SH-SY5Y (cell line): Measurements from ENCODE around the gene SLC37A3.

ENCODE experiments used
- GATA2 ChIP-seq: IDR thresholded peaks from 2 replicates; pipeline ENCODE4 v1.6.1; 2011; ENCODE audit warnings: mild to moderate bottlenecking, low read depth, low read length
- GATA3 ChIP-seq: IDR thresholded peaks from 2 replicates; pipeline ENCODE4 v1.6.1; 2011; ENCODE audit warnings: low read depth, mild to moderate bottlenecking, low read length, moderate library complexity

DNA sequence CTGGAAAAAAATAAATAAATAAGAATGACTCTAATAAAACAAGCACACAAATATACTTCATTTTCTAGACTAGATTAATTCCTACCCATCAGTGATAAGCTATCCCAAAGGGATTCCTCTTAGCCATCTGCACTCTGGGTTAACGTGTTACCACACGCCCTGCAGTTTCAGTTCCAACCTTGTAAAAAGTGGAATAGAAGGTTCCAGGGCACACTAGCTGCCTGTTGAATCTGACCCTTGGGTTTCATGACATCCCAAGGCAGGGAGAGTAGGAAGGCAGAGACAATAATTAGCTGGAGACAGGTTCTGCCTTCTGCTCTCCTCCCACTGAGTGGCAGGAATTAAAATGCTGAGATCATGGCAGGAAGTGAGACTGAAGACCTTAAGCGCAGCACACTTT, 33.5 kb downstream of the SLC37A3 start:
- no peak for TF ChIP-seq GATA3
- no peak for TF ChIP-seq GATA2
